ENCODE measurements around the gene SCRT2. TPM values are rescaled to one million over a fixed set of nuclear protein-coding genes. Genes with fewer than 3 reads are reported as not detected.

The SCRT2 gene
- total and polyA plus RNA-seq, 2 donors from 2014 or later = not detected

GRCh38 chr20:668638-669037 lies 7.0 kb downstream of the SCRT2 start:
- no peak overlapping the region for H3K27ac ChIP-seq (ENCODE audit: low read depth in 2 of 2, low read length in 2 of 2)
- H3K4me3 ChIP-seq (ENCODE audit: low read length in 3 of 3) = no peak overlapping the region
- H3K27me3 ChIP-seq (ENCODE audit: control insufficient read depth, insufficient read depth, low read length) = peaks cover 8% of the 10 kb centered on the region
- no peak for TF ChIP-seq CTCF (IDR thresholded peaks at IDR 0.05; ENCODE audit: borderline replicate concordance, extremely low read depth, insufficient read depth)
- peaks cover 0 to 1% (median 0%) of the 10 kb centered on the region in 3 donors for H3K4me1 ChIP-seq (ENCODE audit: control insufficient read depth in 2 of 3, insufficient read depth in 2 of 3, low read depth in 1 of 3, low read length in 3 of 3)
- no peaks in the 10 kb centered on the region for H3K9me3 ChIP-seq (ENCODE audit: control insufficient read depth in 2 of 3, insufficient read depth in 1 of 3, low read length in 3 of 3)
- H3K9ac ChIP-seq (ENCODE audit: low read length in 3 of 3) = no peak overlapping the region
- FAIRE-seq (no peak), DNase-seq (no peak)
- no peaks in the 10 kb centered on the region for H3K36me3 ChIP-seq (ENCODE audit: control insufficient read depth in 2 of 3, insufficient read depth in 3 of 3, low read length in 3 of 3)
- intact Hi-C loops (cut with DNase I) = no loop called here

- no peak for FAIRE-seq
- intact Hi-C loops (cut with DNase I) = no loop called here
- TF ChIP-seq CTCF (IDR thresholded peaks at IDR 0.05; ENCODE audit: borderline replicate concordance, extremely low read depth, insufficient read depth) = no peak
These were observed 7.6 kb downstream of the SCRT2 start for GRCh38 chr20:668050-668449.

GRCh38 chr20:667351-668034 lies 8.1 kb downstream of the SCRT2 start:
- H3K9me3 ChIP-seq (ENCODE audit: control insufficient read depth in 2 of 3, insufficient read depth in 1 of 3, low read length in 3 of 3) = no peaks in the 10 kb centered on the region
- TF ChIP-seq CTCF (IDR thresholded peaks at IDR 0.05; ENCODE audit: borderline replicate concordance, extremely low read depth, insufficient read depth) = peak; percentile 71
- H3K27ac ChIP-seq (ENCODE audit: low read depth in 2 of 2, low read length in 2 of 2) = no peak overlapping the region
- no peaks in the 10 kb centered on the region for H3K36me3 ChIP-seq (ENCODE audit: control insufficient read depth in 2 of 3, insufficient read depth in 3 of 3, low read length in 3 of 3)
- H3K27me3 ChIP-seq (ENCODE audit: control insufficient read depth, insufficient read depth, low read length) = peaks cover 16% of the 10 kb centered on the region
- H3K9ac ChIP-seq (ENCODE audit: low read length in 3 of 3) = no peak overlapping the region
- H3K4me1 ChIP-seq (ENCODE audit: control insufficient read depth in 2 of 3, insufficient read depth in 2 of 3, low read depth in 1 of 3, low read length in 3 of 3) = peaks cover 0 to 2% (median 0%) of the 10 kb centered on the region in 3 donors
- DNase-seq (peak in 1 of 5 donors; percentile 64), FAIRE-seq (no peak)
- intact Hi-C loops (cut with DNase I) = no loop called here
- H3K4me3 ChIP-seq (ENCODE audit: low read length in 3 of 3) = no peak overlapping the region

More at GRCh38 chr20:668050-668449, 7.6 kb downstream of the SCRT2 start:
- H3K36me3 ChIP-seq (ENCODE audit: control insufficient read depth in 2 of 3, insufficient read depth in 3 of 3, low read length in 3 of 3) = no peaks in the 10 kb centered on the region
- peaks cover 0 to 2% (median 0%) of the 10 kb centered on the region in 3 donors for H3K4me1 ChIP-seq (ENCODE audit: control insufficient read depth in 2 of 3, insufficient read depth in 2 of 3, low read depth in 1 of 3, low read length in 3 of 3)
- no peaks in the 10 kb centered on the region for H3K9me3 ChIP-seq (ENCODE audit: control insufficient read depth in 2 of 3, insufficient read depth in 1 of 3, low read length in 3 of 3)
- no peak overlapping the region for H3K4me3 ChIP-seq (ENCODE audit: low read length in 3 of 3)
- peak in 1 of 5 donors; percentile 1 for DNase-seq
- no peak overlapping the region for H3K27ac ChIP-seq (ENCODE audit: low read depth in 2 of 2, low read length in 2 of 2)
- H3K27me3 ChIP-seq (ENCODE audit: control insufficient read depth, insufficient read depth, low read length) = peaks cover 11% of the 10 kb centered on the region
- H3K9ac ChIP-seq (ENCODE audit: low read length in 3 of 3) = no peak overlapping the region
